Subcutaneous adipose tissue (tissue), 4 donors: Measurements from ENCODE around the gene SAPCD2. TPM values are rescaled to one million over a fixed set of nuclear protein-coding genes. Genes with fewer than 3 reads are reported as not detected.

Experiments
- total RNA-seq, 4 donors: library from RNA; depleted of rRNA; stranded (reverse); fragments of >200 nt; gene quantifications; one replicate each; pipeline ENCODE4 v1.1.0, GENCODE V29; 2016
- TF ChIP-seq, protein P1 (sequence below): fragments of 450-650 bp; IDR thresholded peaks from one replicate; pipeline ENCODE4 v1.5.1; 2016; ENCODE audit warnings: low read depth, mild to moderate bottlenecking, control low read depth, antibody characterized with exemption, moderate library complexity

SAPCD2 gene
- total RNA-seq, 4 donors from 2014 or later, result 0.19 to 0.66 (median 0.51) TPM; not detected in 1

DNA sequence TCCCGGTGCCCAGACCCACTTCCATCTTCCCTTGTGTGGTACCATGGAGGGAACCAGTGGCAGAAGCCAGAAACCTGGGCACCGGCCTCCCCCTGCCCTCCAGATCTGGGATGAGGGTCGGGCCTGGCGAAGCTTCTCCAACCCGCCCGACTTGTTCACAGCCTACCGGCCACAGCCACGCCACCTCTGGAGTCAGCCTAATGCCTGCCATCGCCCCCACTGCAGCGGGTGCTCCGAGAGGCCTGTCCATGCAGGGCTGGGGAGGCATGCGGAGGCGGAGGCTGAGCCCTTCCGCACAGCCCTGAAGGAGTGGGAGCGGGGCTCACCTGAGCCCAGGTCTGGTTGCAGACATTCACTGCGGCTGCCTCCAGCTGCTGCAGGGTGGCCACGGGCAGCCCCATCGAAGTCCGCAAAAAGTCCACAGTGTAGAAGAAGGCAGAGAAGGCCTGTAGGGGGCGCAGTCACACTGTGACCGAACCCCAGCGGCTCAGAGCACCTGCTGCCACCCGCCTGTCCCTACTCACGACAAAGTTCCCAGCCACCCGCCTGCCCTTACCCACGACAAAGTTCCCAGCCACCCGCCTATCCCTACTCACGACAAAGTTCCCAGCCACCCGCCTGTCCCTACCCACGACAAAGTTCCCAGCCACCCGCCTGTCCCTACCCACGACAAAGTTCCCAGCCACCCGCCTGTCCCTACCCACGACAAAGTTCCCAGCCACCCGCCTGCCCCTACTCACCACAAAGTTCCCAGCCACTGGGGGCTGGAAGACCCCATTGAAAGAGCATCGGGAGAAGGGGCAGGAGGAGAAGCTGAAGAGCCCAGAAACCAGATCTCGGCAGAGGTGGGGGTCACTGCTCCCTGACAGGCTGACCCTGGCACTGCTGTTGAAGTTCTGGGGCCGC lies 20.6 kb downstream of the SAPCD2 start:
- TF ChIP-seq, protein P1, sequence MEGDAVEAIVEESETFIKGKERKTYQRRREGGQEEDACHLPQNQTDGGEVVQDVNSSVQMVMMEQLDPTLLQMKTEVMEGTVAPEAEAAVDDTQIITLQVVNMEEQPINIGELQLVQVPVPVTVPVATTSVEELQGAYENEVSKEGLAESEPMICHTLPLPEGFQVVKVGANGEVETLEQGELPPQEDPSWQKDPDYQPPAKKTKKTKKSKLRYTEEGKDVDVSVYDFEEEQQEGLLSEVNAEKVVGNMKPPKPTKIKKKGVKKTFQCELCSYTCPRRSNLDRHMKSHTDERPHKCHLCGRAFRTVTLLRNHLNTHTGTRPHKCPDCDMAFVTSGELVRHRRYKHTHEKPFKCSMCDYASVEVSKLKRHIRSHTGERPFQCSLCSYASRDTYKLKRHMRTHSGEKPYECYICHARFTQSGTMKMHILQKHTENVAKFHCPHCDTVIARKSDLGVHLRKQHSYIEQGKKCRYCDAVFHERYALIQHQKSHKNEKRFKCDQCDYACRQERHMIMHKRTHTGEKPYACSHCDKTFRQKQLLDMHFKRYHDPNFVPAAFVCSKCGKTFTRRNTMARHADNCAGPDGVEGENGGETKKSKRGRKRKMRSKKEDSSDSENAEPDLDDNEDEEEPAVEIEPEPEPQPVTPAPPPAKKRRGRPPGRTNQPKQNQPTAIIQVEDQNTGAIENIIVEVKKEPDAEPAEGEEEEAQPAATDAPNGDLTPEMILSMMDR, result no peak

DNA sequence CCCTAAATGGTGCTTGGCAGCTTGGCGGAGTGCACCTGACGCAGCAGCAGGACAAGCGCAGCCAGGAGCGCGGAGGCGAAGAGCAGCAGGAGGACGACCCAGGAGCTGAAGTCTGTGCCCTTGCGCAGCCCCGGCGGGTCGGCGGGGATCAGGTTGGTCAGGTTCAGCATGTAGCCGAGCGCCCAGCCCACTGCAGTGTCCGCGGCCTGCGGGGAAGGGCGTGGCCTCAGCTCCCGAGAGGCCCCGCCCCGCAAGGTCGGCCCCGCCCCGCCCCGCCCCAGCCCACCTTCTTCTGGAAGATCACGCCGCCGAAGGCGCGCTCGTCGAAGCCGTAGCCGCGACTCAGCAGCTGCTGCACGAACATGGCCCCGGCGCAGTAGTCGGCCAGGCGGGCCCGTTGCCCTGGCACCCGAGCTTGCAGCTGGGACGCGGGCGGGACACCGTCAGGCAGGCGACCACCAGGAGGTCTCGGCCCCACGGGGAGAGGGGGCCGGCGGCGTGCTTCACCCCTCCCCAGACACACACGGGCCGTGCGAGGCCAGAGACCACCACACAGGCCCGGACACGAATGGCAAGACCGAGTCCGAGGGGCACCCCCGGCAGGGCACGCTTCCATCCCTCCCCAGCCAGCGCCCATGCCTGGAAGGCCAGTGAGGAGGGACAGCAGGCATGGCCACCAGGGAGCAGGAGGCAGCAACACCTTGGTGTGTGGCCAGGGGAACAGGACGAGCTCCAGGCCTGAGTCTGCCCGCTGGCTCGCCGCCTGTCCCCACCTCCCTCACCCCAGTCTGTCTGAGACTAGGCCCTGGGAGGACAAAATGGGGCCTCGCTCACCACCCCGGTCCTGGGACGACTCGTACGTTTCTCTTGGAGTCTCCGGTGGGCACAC lies 21.5 kb downstream of the SAPCD2 start:
- TF ChIP-seq, protein P1, result no peak

DNA sequence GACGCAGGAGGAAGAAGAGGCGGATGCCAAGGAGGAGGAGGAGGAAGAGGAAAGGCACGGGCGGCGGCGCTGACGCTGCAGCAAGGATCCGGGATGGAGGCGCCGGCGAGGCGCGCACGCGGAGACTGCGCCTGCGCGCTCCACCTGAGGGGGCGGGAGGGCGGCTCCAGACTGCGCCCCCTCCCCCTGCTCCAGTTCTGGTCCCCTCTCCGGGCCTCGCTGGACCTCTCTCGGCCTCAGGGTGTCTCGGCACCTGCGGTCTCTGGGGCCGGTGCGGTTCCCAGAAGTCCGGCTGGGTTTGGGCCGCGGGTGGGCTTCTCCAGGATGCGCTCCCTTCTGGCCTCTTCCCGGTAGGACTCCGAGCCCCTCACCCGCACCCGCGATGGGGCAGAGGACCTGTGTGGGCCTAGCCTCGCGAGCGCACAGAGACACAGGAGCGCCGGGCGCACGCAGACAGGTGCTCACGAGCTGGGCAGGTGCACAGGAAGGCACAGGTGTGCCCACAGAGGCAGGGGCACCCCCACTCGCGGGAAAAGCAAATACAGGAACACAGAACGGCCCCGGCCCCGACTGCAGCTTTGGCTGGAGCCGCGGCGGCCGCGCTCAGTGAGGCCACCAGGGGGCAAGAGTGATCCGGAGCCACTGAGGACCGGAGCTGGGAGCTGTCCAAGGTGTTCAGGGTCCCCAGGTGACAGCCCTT lies 24.1 kb downstream of the SAPCD2 start, which contains the start of gene NPDC1:
Gene NPDC1 (minus strand): TSS at position 90 of the 700 bp plus-strand sequence. CDS start 188 bp downstream, outside the sequence.
- TF ChIP-seq, protein P1, result no peak

DNA sequence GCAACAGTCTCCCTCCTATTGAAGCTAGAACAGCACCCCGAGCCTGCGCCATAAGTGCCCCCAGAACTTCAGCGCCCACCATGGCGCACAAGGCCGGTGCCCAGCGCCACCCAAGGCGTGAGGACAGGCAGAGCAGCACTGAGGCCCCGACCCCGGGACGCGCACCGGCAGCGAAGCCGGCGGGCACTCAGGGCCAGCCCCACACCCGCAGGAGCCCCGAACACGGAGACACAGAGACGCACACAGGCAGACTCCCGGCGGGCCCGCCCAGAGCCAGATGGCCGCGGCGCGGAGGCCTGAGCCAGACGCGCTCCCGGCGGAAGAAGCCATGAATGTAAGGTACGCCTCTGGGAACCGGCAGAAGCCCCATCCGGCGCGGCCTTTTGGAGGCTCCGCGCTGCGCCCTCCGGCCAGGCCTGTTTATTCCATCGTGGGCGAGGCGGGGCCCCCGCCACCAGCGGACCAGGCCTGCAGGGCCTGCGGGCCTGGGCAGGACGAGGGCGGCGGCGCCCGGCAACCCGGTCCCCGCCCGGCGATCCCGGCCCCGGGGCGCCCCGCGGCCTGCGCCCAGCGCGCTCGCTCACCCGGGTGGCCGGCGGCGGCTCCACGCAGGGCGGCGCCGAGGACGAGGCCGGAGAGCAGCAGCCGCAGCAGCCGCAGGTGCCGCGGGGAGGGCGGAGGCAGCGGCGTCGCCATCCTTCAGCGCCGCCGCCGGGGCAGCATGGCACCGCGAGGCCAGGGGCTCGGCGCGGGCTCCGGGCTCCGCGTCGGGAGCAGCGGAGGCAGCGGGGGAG lies 24.9 kb downstream of the SAPCD2 start:
- TF ChIP-seq, protein P1, result no peak

DNA sequence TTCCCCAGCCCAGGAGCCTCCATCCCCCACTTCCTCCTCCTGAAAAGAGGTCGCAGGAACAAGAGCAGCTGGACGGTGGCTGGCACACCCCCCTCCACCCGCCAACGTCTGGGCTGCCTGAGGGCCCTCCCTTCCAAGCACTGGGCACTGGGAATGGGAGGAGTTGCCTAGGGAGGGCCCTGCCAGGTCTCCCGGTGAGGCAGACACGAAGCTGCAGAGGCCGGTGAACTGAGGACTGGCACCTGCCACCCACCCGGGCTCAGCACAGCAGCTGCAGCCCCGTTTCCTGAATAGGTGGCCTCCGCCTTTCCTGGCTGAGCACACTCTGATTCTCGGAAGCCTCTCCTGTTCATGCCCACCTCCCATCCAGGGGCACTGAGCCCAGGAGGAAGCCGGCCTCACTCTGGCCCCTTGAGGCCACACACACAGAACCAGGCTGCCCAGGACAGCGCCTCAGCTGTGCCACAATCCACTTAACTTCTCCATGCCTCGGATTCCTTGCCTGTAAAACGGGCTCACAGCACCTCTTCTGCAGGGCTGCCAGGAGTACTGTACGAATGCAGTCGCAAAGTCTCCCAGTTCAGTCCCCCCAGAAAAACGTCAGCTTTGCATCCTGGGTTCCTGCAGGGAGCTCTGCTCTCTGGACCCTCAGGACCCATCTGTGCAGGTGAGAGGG lies 25.7 kb downstream of the SAPCD2 start:
- TF ChIP-seq, protein P1, result no peak

DNA sequence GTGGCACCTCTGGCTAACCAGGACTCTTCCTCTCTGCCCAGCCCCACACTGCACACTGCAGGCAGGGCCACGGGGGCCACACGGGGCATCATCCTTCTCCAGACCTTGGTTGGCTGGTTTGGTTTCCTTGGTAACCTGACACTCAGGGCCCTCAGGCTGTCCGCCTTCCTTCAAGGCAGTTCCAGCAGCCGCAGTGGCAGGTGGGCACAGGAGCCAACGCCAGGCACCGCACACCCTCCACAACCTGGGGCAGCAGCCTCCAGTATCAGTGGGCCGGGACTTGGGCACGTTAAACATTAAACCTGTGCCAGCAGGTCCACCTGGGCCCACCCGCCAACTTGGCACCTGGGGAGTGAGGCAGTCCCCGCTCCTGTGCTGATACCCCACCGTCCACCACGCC lies 26.3 kb downstream of the SAPCD2 start:
- TF ChIP-seq, protein P1, result no peak
